ENCODE results near the gene DNASE1L3.

DNA sequence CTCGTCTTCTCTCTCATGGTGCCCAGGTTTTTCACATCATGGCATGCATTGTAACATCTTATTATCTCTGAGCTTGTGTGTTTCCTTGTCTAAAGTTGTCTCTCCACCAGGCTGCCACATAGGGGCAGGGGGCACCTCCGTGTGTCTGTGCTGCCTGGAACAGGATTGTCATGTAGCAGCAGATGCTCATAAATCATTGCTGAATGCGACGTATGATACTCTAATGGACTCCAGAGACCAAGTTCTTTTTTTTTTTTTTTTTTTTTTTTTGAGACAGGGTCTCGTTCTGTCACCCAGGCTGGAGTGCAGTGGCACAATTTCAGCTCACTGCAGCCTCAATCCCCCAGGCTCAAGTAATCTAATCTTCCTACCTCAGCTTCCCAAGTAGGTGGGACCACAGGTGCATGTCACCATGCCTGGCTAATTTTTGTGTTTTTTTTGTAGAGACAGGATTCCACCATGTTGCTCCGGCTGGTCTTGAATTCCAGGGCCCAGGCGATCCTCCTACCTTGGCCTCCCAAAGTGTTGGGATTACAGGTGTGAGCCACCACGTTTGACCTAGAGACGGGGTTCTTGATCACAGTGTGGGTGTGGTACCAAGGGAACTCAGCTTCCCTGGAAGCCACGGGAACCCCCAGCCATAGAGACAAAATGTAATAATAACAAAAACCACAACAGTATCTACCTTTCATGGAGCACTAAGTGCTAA lies 4.7 kb upstream of the DNASE1L3 start:
- TF ChIP-seq, protein P1, sequence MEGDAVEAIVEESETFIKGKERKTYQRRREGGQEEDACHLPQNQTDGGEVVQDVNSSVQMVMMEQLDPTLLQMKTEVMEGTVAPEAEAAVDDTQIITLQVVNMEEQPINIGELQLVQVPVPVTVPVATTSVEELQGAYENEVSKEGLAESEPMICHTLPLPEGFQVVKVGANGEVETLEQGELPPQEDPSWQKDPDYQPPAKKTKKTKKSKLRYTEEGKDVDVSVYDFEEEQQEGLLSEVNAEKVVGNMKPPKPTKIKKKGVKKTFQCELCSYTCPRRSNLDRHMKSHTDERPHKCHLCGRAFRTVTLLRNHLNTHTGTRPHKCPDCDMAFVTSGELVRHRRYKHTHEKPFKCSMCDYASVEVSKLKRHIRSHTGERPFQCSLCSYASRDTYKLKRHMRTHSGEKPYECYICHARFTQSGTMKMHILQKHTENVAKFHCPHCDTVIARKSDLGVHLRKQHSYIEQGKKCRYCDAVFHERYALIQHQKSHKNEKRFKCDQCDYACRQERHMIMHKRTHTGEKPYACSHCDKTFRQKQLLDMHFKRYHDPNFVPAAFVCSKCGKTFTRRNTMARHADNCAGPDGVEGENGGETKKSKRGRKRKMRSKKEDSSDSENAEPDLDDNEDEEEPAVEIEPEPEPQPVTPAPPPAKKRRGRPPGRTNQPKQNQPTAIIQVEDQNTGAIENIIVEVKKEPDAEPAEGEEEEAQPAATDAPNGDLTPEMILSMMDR (IDR thresholded peaks at IDR 0.05) = no peak
- TF ChIP-seq POLR2A (IDR thresholded peaks at IDR 0.05) = no peak

Measured in heart left ventricle (tissue), 13 donors.